Measurements from ENCODE around the gene WDR86. TPM values are rescaled to one million over a fixed set of nuclear protein-coding genes. Genes with fewer than 3 reads are reported as not detected.

WDR86 gene
- total RNA-seq, 1 experiment from 2014 or later = not detected

- H3K27ac Mint-ChIP-seq (ENCODE audit: unreplicated experiment) = peak overlapping the region; percentile 44
- H3K36me3 Mint-ChIP-seq (ENCODE audit: insufficient read depth, unreplicated experiment) = no peaks in the 10 kb centered on the region
- peaks cover 18% of the 10 kb centered on the region for H3K4me1 Mint-ChIP-seq (ENCODE audit: low read depth, unreplicated experiment)
- peak; percentile 48 for DNase-seq
- H3K4me3 Mint-ChIP-seq (ENCODE audit: low read depth, unreplicated experiment) = peak overlapping the region; percentile 17
- intact Hi-C loops (cut with micrococcal nuclease; ENCODE audit: unreplicated experiment) = loop anchor here (5.0 kb wide), 1 partner anchor 43 kb away; no protein-coding TSS in a partner anchor
- no TSS peak for BruUV-seq (replicated peaks)
- H3K27me3 Mint-ChIP-seq (ENCODE audit: unreplicated experiment) = peaks cover 37% of the 10 kb centered on the region
- CTCF ChIA-PET = no interaction called here
- no peaks in the 10 kb centered on the region for H3K9me3 Mint-ChIP-seq (ENCODE audit: low read depth, unreplicated experiment)
- TF ChIP-seq CTCF (IDR thresholded peaks at IDR 0.05; ENCODE audit: unreplicated experiment) = no peak
These were observed 5.4 kb downstream of the WDR86 start for GRCh38 chr7:151404216-151405011.

GRCh38 chr7:151403764-151404163 lies 6.1 kb downstream of the WDR86 start:
- DNase-seq = peak; percentile 26
- intact Hi-C loops (cut with micrococcal nuclease; ENCODE audit: unreplicated experiment) = loop anchor here (5.0 kb wide), 1 partner anchor 44 kb away; no protein-coding TSS in a partner anchor
- no peaks in the 10 kb centered on the region for H3K36me3 Mint-ChIP-seq (ENCODE audit: insufficient read depth, unreplicated experiment)
- H3K9me3 Mint-ChIP-seq (ENCODE audit: low read depth, unreplicated experiment) = no peaks in the 10 kb centered on the region
- no TSS peak for BruUV-seq (replicated peaks)
- H3K4me3 Mint-ChIP-seq (ENCODE audit: low read depth, unreplicated experiment) = peak overlapping the region; percentile 17
- peak overlapping the region; percentile 44 for H3K27ac Mint-ChIP-seq (ENCODE audit: unreplicated experiment)
- CTCF ChIA-PET = no interaction called here
- H3K4me1 Mint-ChIP-seq (ENCODE audit: low read depth, unreplicated experiment) = peaks cover 14% of the 10 kb centered on the region
- peaks cover 37% of the 10 kb centered on the region for H3K27me3 Mint-ChIP-seq (ENCODE audit: unreplicated experiment)
- no peak for TF ChIP-seq CTCF (IDR thresholded peaks at IDR 0.05; ENCODE audit: unreplicated experiment)

- no peak for DNase-seq
- Mint-ChIP-seq H3K4me3 (ENCODE audit: low read depth, unreplicated experiment) (no peak overlapping the region), H3K36me3 (ENCODE audit: insufficient read depth, unreplicated experiment) (no peaks in the 10 kb centered on the region), H3K4me1 (ENCODE audit: low read depth, unreplicated experiment) (peaks cover 10% of the 10 kb centered on the region), H3K27me3 (ENCODE audit: unreplicated experiment) (peaks cover 45% of the 10 kb centered on the region), H3K9me3 (ENCODE audit: low read depth, unreplicated experiment) (no peaks in the 10 kb centered on the region), H3K27ac (ENCODE audit: unreplicated experiment) (no peak overlapping the region)
- no TSS peak for BruUV-seq (replicated peaks)
- intact Hi-C loops (cut with micrococcal nuclease; ENCODE audit: unreplicated experiment) = loop anchor here (5.0 kb wide), 1 partner anchor 45 kb away; no protein-coding TSS in a partner anchor
- CTCF ChIA-PET = no interaction called here
- TF ChIP-seq CTCF (IDR thresholded peaks at IDR 0.05; ENCODE audit: unreplicated experiment) = no peak
These were observed 7.6 kb downstream of the WDR86 start for GRCh38 chr7:151402029-151402835.

GRCh38 chr7:151400626-151401315 lies 9.1 kb downstream of the WDR86 start:
- Mint-ChIP-seq H3K36me3 (ENCODE audit: insufficient read depth, unreplicated experiment) (no peaks in the 10 kb centered on the region), H3K27ac (ENCODE audit: unreplicated experiment) (no peak overlapping the region), H3K4me3 (ENCODE audit: low read depth, unreplicated experiment) (no peak overlapping the region), H3K9me3 (ENCODE audit: low read depth, unreplicated experiment) (no peaks in the 10 kb centered on the region), H3K4me1 (ENCODE audit: low read depth, unreplicated experiment) (peaks cover 10% of the 10 kb centered on the region), H3K27me3 (ENCODE audit: unreplicated experiment) (peaks cover 45% of the 10 kb centered on the region)
- BruUV-seq (replicated peaks) = no TSS peak
- intact Hi-C loops (cut with micrococcal nuclease; ENCODE audit: unreplicated experiment) = loop anchor here (5.0 kb wide), 1 partner anchor 47 kb away; no protein-coding TSS in a partner anchor
- no peak for TF ChIP-seq CTCF (IDR thresholded peaks at IDR 0.05; ENCODE audit: unreplicated experiment)
- no peak for DNase-seq
- CTCF ChIA-PET = interaction anchor here (0.6 kb wide), 1 partner anchor 49 kb away, joined by 3 read pairs; no protein-coding TSS in a partner anchor
